ENCODE data around the gene RASAL2. TPM values are rescaled to one million over a fixed set of nuclear protein-coding genes. Genes with fewer than 3 reads are reported as not detected.

RASAL2 gene
- total RNA-seq (100 to 1,000 TPM in 1 of 9 donors, 10 to 100 TPM in 8; 22.3 to 112 (median 44.1) TPM), polyA plus RNA-seq (1 to 10 TPM; 6.2 to 9.6 TPM)
- long read RNA-seq, donor 1, partial matches to known transcripts, result 17 of 23 reads
- long read RNA-seq, donor 1, other reads (novel, unspliced or antisense), result 6 of 23 reads
- long read RNA-seq, donor 2, partial matches to known transcripts, result 20 of 29 reads
- long read RNA-seq, donor 2, other reads (novel, unspliced or antisense), result 9 of 29 reads
- long read RNA-seq, donor 3, partial matches to known transcripts, result 15 of 23 reads
- long read RNA-seq, donor 3, other reads (novel, unspliced or antisense), result 8 of 23 reads

GRCh38 chr1:178093951-178094738, at the start of gene RASAL2:
RASAL2 (plus strand) TSS chr1:178094104; CDS start chr1:178094493, 389 bp downstream.
- 0% methylated on average over 51 to 82 of the region's 82 CpGs for WGBS, 4 donors
- intact Hi-C loops (cut with DNase I), result loop anchor here (1.0 to 10.0 kb wide), 13 partner anchors 35 to 188 kb away; no protein-coding TSS in a partner anchor
- H3K4me1 ChIP-seq, result peaks cover 2 to 53% (median 35%) of the 10 kb centered on the region in 12 donors

GRCh38 chr1:178046591-178047270, 47.2 kb upstream of the RASAL2 start:
- Histone ChIP-seq H3K27ac (no peak overlapping the region), H3K4me3 (no peak overlapping the region), H3K27me3 (no peaks in the 10 kb centered on the region), H3K4me1 (peaks cover 0 to 10% (median 0%) of the 10 kb centered on the region in 12 donors), H3K36me3 (no peaks in the 10 kb centered on the region), H3K9me3 (peaks cover 0 to 7% (median 0%) of the 10 kb centered on the region in 12 donors)
- DNase-seq, result no peak
- intact Hi-C loops (cut with DNase I), result no loop called here
- ATAC-seq, result no peak
- 40 to 80% (median 75%) methylated on average over 1 of the region's 1 CpG for WGBS, 4 donors
- TF ChIP-seq POLR2A (IDR thresholded peaks at IDR 0.05), result no peak

More at GRCh38 chr1:178093951-178094738, at the start of gene RASAL2:
- Histone ChIP-seq H3K27me3 (peaks cover 0 to 4% (median 0%) of the 10 kb centered on the region in 9 donors), H3K27ac (peak within 1 kb of the TSS; percentile 82 to 96 (median 94)), H3K9me3 (no peaks in the 10 kb centered on the region), H3K36me3 (no peaks in the 10 kb centered on the region), H3K4me3 (peak within 1 kb of the TSS; percentile 71 to 98 (median 92))
- peak; percentile 71 to 86 (median 80) for DNase-seq
- ATAC-seq, result peak; percentile 39 to 88 (median 71)
- peak in 7 of 12 donors; percentile 7 to 58 (median 24) for TF ChIP-seq CTCF (IDR thresholded peaks at IDR 0.05)
- peak in 1 of 2 donors; percentile 43 for TF ChIP-seq POLR2A (IDR thresholded peaks at IDR 0.05)

- H3K4me1 ChIP-seq, result peaks cover 0 to 16% (median 2%) of the 10 kb centered on the region in 12 donors
- no peak for TF ChIP-seq POLR2A (IDR thresholded peaks at IDR 0.05)
- TF ChIP-seq CTCF (IDR thresholded peaks at IDR 0.05), result no peak
- no peak overlapping the region for H3K27ac ChIP-seq
- intact Hi-C loops (cut with DNase I), result no loop called here
- ATAC-seq (no peak), DNase-seq (no peak)
- H3K4me3 ChIP-seq, result no peak overlapping the region
- WGBS, 4 donors, result 71 to 82% (median 76%) methylated on average over 2 of the region's 2 CpGs
- H3K9me3 ChIP-seq, result peaks cover 0 to 7% (median 0%) of the 10 kb centered on the region in 12 donors
- no peaks in the 10 kb centered on the region for H3K36me3 ChIP-seq
- H3K27me3 ChIP-seq, result no peaks in the 10 kb centered on the region
Observed at GRCh38 chr1:178047403-178048093, 46.4 kb upstream of the RASAL2 start.

GRCh38 chr1:178048426-178048825, 45.5 kb upstream of the RASAL2 start:
- ATAC-seq, result no peak
- intact Hi-C loops (cut with DNase I), result no loop called here

More at GRCh38 chr1:178048426-178048825, 45.5 kb upstream of the RASAL2 start:
- H3K9me3 ChIP-seq, result peaks cover 0 to 7% (median 0%) of the 10 kb centered on the region in 12 donors
- no peaks in the 10 kb centered on the region for H3K27me3 ChIP-seq
- DNase-seq, result no peak
- WGBS, 4 donors, result 88 to 100% (median 96%) methylated on average over 1 of the region's 1 CpG
- H3K27ac ChIP-seq, result no peak overlapping the region
- TF ChIP-seq POLR2A (IDR thresholded peaks at IDR 0.05) (no peak), CTCF (IDR thresholded peaks at IDR 0.05) (no peak)
- H3K4me3 ChIP-seq, result no peak overlapping the region
- H3K36me3 ChIP-seq, result no peaks in the 10 kb centered on the region
- H3K4me1 ChIP-seq, result peaks cover 0 to 22% (median 5%) of the 10 kb centered on the region in 12 donors
